GM12874 (cell line): Measurements from ENCODE around the gene CFAP68.

Source experiments
- TF ChIP-seq, protein P1 (sequence below): IDR thresholded peaks from 2 replicates; pipeline ENCODE4 v1.5.1; 2011; ENCODE audit warnings: low read depth, mild to moderate bottlenecking, control low read depth, low read length, moderate library complexity; ENCODE audit not compliant: insufficient read depth

The CFAP68 gene

GRCh38 chr11:111870886-111871692, 8.3 kb upstream of the CFAP68 start, which contains the start of gene ALG9:
Gene ALG9 (minus strand): TSS chr11:111871581. CDS start chr11:111871482, 99 bp downstream.
- TF ChIP-seq, protein P1, sequence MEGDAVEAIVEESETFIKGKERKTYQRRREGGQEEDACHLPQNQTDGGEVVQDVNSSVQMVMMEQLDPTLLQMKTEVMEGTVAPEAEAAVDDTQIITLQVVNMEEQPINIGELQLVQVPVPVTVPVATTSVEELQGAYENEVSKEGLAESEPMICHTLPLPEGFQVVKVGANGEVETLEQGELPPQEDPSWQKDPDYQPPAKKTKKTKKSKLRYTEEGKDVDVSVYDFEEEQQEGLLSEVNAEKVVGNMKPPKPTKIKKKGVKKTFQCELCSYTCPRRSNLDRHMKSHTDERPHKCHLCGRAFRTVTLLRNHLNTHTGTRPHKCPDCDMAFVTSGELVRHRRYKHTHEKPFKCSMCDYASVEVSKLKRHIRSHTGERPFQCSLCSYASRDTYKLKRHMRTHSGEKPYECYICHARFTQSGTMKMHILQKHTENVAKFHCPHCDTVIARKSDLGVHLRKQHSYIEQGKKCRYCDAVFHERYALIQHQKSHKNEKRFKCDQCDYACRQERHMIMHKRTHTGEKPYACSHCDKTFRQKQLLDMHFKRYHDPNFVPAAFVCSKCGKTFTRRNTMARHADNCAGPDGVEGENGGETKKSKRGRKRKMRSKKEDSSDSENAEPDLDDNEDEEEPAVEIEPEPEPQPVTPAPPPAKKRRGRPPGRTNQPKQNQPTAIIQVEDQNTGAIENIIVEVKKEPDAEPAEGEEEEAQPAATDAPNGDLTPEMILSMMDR, result 0 out of 2 replicates have a peak, but pooled peaks have one; percentile 6

DNA sequence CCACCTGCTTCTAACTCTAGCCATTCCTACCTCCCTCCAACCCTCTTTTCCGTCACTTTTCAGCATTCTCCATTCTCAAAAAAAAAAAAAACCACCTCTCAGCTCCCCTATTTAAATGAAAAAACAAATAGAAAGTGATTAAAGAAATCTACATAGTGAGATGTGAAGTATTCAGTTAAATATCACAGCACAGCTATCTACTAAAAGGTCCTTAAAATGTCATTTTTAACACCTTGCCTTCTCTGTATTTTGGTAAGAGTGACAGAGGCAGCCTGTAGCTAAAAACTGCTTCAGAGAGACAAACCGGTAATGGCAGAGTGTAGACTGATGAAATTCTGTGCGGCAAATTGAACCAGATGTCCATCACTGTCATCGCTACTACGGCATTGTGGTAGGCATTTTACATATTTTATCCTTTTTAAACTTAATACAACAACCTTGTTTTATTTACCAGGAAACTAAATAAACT, 7.6 kb upstream of the CFAP68 start:
- TF ChIP-seq, protein P1, result no peak

DNA sequence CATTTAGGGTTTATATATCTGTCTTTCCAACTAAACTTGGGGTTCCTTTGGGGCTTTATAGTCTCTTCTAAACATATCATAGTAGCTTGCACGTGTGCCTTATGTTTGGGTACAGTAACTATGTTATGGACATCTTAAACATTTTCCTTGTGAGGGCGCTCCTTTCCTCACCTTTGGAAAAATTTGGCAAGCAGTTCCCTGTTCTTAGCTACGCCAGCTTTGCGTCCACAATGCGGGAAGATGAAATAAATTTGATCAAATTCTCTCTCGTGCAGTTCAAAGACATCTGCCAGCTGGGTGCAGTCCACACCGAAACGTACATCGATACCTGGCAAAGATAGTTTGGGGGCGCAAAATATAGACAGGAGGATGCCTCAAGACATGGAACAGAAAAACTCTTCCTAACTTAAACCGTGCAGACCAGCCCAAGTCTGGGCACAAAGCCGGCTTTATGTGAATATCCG, 924 bp upstream of the CFAP68 start:
- TF ChIP-seq, protein P1, result no peak

DNA sequence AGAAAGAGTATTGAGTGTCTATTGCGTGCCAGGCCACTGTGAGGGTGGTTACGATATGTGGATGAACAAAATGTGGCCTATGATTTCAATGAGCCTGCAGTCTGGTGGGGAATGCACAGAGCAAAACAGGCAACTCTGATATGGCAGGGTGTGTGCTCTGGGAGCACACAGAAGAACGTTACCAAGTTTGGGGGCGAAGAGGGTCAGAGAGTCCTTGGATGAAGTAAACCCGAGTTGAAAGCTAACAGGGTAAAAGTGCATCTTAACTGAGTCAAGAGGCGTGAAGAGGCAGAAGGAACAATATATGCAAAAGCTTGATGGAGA, 258 bp downstream of the CFAP68 start:
- TF ChIP-seq, protein P1, result no peak

GRCh38 chr11:111882202-111882601, 2.9 kb downstream of the CFAP68 start:
- TF ChIP-seq, protein P1, result no peak

GRCh38 chr11:111886032-111886431, 6.7 kb downstream of the CFAP68 start:
- TF ChIP-seq, protein P1, result no peak

DNA sequence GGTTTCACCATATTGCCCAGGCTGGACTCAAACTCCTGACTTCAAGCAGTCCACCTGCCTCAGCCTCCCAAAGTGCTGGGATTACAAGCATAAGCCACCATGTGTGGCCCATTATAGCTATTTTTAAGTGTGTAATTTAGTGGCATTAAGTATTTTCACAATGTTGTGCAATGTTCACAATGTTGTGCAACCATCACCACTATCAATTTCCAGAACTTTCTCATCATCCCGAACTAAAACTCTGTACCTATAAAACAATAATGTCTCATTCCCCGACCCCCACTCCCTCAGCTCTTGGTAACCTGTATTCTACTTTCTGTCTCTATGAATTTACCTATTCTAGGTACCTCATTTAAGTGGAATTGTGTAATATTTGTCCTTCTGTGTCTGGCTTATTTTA, 7.5 kb downstream of the CFAP68 start:
- TF ChIP-seq, protein P1, result no peak
